Left lung (tissue), 10 donors: ENCODE measurements around the gene C16orf95. TPM values are rescaled to one million over a fixed set of nuclear protein-coding genes. Genes with fewer than 3 reads are reported as not detected.
"Not testable (repeated sequence)": the region's sequence is repeated elsewhere in the genome, so short reads cannot be mapped to it uniquely, and the experiment has no call there.

Experiments used
- ATAC-seq: fragments of 200-7000 bp; cut with Tn5 transposase; one replicate; pipeline ENCODE4 v1.9.1; 2020; ENCODE audit warnings: moderate library complexity
- DNase-seq, 4 donors: peaks; one replicate each; pipeline ENCODE4 v3.0.0-alpha.2; 2013 to 2020
- H3K27ac ChIP-seq, 2 donors: fragments of 200-600 bp; sonication (generic) in 1 of 2; one replicate each; pipeline versions ENCODE4 v1.5.0 to v1.8.0; 2020 to 2021
- H3K27me3 ChIP-seq, 2 donors: fragments of 200-600 bp; sonication (generic) in 1 of 2; one replicate each; pipeline versions ENCODE4 v1.5.0 to v1.8.0; 2020 to 2021
- H3K36me3 ChIP-seq, 2 donors: fragments of 200-600 bp; sonication (generic) in 1 of 2; one replicate each; pipeline versions ENCODE4 v1.5.0 to v1.8.0; 2020 to 2021
- H3K4me1 ChIP-seq, 2 donors: fragments of 200-600 bp; one replicate each; pipeline ENCODE4 v1.8.0; 2021
- H3K4me3 ChIP-seq, 2 donors: fragments of 200-600 bp; sonication (generic) in 1 of 2; one replicate each; pipeline versions ENCODE4 v1.5.0 to v1.8.0; 2020 to 2021; ENCODE audit warnings: mild to moderate bottlenecking in 1 of 2
- H3K9me3 ChIP-seq, 2 donors: fragments of 200-600 bp; sonication (generic) in 1 of 2; one replicate each; pipeline versions ENCODE4 v1.5.0 to v1.8.0; 2020 to 2021
- CTCF ChIP-seq, 2 donors: fragments of 200-600 bp; sonication (generic) in 1 of 2; IDR thresholded peaks; one replicate each; pipeline versions ENCODE4 v1.5.0 to v1.8.0; 2021; ENCODE audit warnings: antibody characterized with exemption in 2 of 2
- intact Hi-C, 2 donors: fragments of 100-400 bp; cut with DNase I; formaldehyde crosslinking; loops; one replicate each; pipeline versions ENCODE4 v1.11.2 to v1.14.2; 2022
- polyA plus RNA-seq, 6 donors: library from polyadenylated mRNA; unstranded; fragments of 120-200 nt; gene quantifications; one replicate each; pipeline ENCODE4 v1.2.1, GENCODE V29; 2013; ENCODE audit not compliant: insufficient read length in 6 of 6
- total RNA-seq, 2 donors: library from RNA; stranded (reverse); fragmentation: NEBNext Ultra II Directional; extraction: Animal tissue kit (Norgen Biotek cat#: 25700); gene quantifications; one replicate each; pipeline ENCODE4 v1.2.1, GENCODE V29; 2021
- donor health status: DM: no; HTN: yes; CAD: no.
- donor health status: DM: no; HTN: no; CAD: no.

Gene C16orf95
- total and polyA plus RNA-seq, 8 donors, result 2.3 to 6.7 (median 3.6) TPM

- Histone ChIP-seq H3K4me3 (no peak overlapping the region), H3K9me3 (no peaks in the 10 kb centered on the region), H3K4me1 (no peaks in the 10 kb centered on the region), H3K27ac (no peak overlapping the region), H3K27me3 (no peaks in the 10 kb centered on the region), H3K36me3 (no peaks in the 10 kb centered on the region)
- no peak for ATAC-seq
- no peak for TF ChIP-seq CTCF (IDR thresholded peaks at IDR 0.05)
- DNase-seq, result no peak
- intact Hi-C loops, result no loop called here
Observed at GRCh38 chr16:87259431-87259830, 57.8 kb downstream of the C16orf95 start.

GRCh38 chr16:87258653-87259052 lies 58.5 kb downstream of the C16orf95 start:
- H3K9me3 ChIP-seq, H3K4me1 ChIP-seq, DNase-seq, H3K36me3 ChIP-seq, ATAC-seq, H3K27ac ChIP-seq, H3K4me3 ChIP-seq, H3K27me3 ChIP-seq, intact Hi-C loops: not testable (repeated sequence)

DNA sequence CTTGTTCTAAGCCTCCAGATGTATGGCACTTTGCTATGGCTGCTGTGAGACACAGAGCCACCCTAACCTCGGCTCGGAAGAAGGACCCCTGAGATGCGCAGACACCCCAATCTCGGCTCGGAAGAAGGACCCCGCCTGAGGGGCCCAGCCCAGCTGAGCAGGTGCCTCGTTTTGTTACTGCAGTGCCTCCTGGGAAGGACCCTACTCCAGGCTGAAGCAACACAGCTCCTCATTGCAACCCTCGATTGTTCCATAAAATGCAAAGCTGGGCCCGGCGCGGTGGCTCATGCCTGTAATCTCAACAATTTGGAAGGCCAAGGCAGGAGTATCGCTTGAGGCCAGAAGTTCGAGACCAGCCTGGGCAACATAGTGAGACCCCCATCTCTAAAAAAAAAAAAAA lies 61.3 kb downstream of the C16orf95 start:
- intact Hi-C loops, result no loop called here
- no peak for TF ChIP-seq CTCF (IDR thresholded peaks at IDR 0.05)
- ATAC-seq, result no peak

GRCh38 chr16:87254734-87255133 lies 62.5 kb downstream of the C16orf95 start:
- intact Hi-C loops, result no loop called here
- no peak overlapping the region for H3K4me3 ChIP-seq
- no peaks in the 10 kb centered on the region for H3K27me3 ChIP-seq
- H3K36me3 ChIP-seq, result no peaks in the 10 kb centered on the region
- H3K9me3 ChIP-seq, result no peaks in the 10 kb centered on the region
- ATAC-seq (no peak), DNase-seq (no peak)
- TF ChIP-seq CTCF (IDR thresholded peaks at IDR 0.05), result no peak
- H3K4me1 ChIP-seq, result no peaks in the 10 kb centered on the region
- no peak overlapping the region for H3K27ac ChIP-seq

More for the DNA sequence above, 61.3 kb downstream of the C16orf95 start:
- H3K4me1 ChIP-seq, result no peaks in the 10 kb centered on the region
- no peak overlapping the region for H3K4me3 ChIP-seq
- H3K9me3 ChIP-seq, result no peaks in the 10 kb centered on the region
- no peak overlapping the region for H3K27ac ChIP-seq
- DNase-seq, result no peak
- no peaks in the 10 kb centered on the region for H3K27me3 ChIP-seq
- no peaks in the 10 kb centered on the region for H3K36me3 ChIP-seq

- H3K4me3 ChIP-seq, result no peak overlapping the region
- H3K36me3 ChIP-seq, result no peaks in the 10 kb centered on the region
- H3K9me3 ChIP-seq, result no peaks in the 10 kb centered on the region
- H3K4me1 ChIP-seq, result no peaks in the 10 kb centered on the region
- TF ChIP-seq CTCF (IDR thresholded peaks at IDR 0.05), result no peak
- H3K27ac ChIP-seq, result no peak overlapping the region
- ATAC-seq (no peak), DNase-seq (no peak)
- intact Hi-C loops, result no loop called here
- H3K27me3 ChIP-seq, result no peaks in the 10 kb centered on the region
Observed at GRCh38 chr16:87254296-87254695, 62.9 kb downstream of the C16orf95 start.

DNA sequence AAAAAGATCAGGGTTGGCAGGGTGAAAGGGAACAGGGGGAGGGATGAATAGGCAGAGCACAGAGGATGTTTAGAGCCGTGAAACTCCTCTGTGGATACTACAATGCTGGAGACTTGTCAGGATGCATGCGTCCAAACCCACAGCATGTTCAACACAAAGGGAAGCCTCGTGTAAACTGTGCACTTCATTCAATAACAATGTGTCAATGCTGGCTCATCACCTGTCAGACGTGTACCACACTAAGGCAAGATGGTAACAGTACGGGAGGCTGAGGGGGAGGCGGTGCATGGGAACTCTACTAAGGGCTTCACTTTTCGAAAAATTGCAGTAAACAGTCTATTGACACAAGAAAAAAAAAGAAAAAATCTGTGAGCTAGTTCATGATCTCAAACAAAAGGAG lies 63.7 kb downstream of the C16orf95 start:
- H3K4me3 ChIP-seq, result no peak overlapping the region
- no peak for TF ChIP-seq CTCF (IDR thresholded peaks at IDR 0.05)
- intact Hi-C loops, result no loop called here
- DNase-seq (no peak), ATAC-seq (no peak)
- H3K27ac ChIP-seq, result no peak overlapping the region
- no peaks in the 10 kb centered on the region for H3K4me1 ChIP-seq
- H3K27me3 ChIP-seq, result no peaks in the 10 kb centered on the region
- no peaks in the 10 kb centered on the region for H3K36me3 ChIP-seq
- H3K9me3 ChIP-seq, result no peaks in the 10 kb centered on the region
